BE2C (cell line): ENCODE data around the gene NECTIN1.

Source experiments
- DNase-seq: peaks from one replicate; pipeline ENCODE4 v3.0.0-alpha.2; 2020
- H3K27me3 ChIP-seq: fragments of 250-450 bp; sonication (Bioruptor Pico); 2 replicates; pipeline ENCODE4 v1.5.1; 2020; ENCODE audit warnings: mild to moderate bottlenecking
- H3K36me3 ChIP-seq: fragments of 250-450 bp; sonication (Bioruptor Pico); 2 replicates; pipeline ENCODE4 v1.5.1; 2020; ENCODE audit warnings: mild to moderate bottlenecking
- H3K4me1 ChIP-seq: fragments of 250-450 bp; sonication (Bioruptor Pico); 2 replicates; pipeline ENCODE4 v1.5.1; 2020
- H3K4me3 ChIP-seq: 2 replicates; pipeline ENCODE4 v1.5.1; 2011; ENCODE audit warnings: low read depth, low read length
- H3K9me3 ChIP-seq: fragments of 250-450 bp; sonication (Bioruptor Pico); 2 replicates; pipeline ENCODE4 v1.5.1; 2020
- TF ChIP-seq, protein P1 (sequence below): IDR thresholded peaks from 2 replicates; pipeline ENCODE4 v1.5.1; 2012; ENCODE audit warnings: mild to moderate bottlenecking, low read depth, low read length

The NECTIN1 gene

GRCh38 chr11:119729951-119730613 lies 1.1 kb upstream of the NECTIN1 start:
- no peaks in the 10 kb centered on the region for H3K36me3 ChIP-seq
- H3K4me3 ChIP-seq = peak overlapping the region; percentile 99
- peaks cover 10% of the 10 kb centered on the region for H3K4me1 ChIP-seq
- no peaks in the 10 kb centered on the region for H3K9me3 ChIP-seq
- H3K27me3 ChIP-seq = no peaks in the 10 kb centered on the region
- DNase-seq = peak; percentile 61
- TF ChIP-seq, protein P1, sequence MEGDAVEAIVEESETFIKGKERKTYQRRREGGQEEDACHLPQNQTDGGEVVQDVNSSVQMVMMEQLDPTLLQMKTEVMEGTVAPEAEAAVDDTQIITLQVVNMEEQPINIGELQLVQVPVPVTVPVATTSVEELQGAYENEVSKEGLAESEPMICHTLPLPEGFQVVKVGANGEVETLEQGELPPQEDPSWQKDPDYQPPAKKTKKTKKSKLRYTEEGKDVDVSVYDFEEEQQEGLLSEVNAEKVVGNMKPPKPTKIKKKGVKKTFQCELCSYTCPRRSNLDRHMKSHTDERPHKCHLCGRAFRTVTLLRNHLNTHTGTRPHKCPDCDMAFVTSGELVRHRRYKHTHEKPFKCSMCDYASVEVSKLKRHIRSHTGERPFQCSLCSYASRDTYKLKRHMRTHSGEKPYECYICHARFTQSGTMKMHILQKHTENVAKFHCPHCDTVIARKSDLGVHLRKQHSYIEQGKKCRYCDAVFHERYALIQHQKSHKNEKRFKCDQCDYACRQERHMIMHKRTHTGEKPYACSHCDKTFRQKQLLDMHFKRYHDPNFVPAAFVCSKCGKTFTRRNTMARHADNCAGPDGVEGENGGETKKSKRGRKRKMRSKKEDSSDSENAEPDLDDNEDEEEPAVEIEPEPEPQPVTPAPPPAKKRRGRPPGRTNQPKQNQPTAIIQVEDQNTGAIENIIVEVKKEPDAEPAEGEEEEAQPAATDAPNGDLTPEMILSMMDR = no peak

DNA sequence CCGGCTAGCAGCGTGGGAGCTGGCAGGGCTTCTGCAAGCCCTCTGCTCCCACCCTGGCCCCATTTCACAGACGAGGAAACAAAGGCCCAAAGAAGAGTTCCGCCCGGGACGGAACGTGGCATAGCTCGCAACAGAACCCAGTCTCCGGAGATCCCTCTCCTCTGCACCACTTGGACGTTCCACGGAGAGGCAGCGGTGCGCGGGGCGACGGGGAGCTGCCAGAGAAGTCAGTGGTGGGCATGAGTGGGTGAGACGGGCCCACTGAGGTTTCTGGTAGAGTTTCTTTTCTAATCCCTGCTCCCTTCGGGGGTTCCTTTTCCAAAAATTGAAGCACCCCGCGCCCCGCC lies 554 bp upstream of the NECTIN1 start:
- Histone ChIP-seq H3K36me3 (no peaks in the 10 kb centered on the region), H3K27me3 (no peaks in the 10 kb centered on the region), H3K4me3 (peak overlapping the region; percentile 99), H3K4me1 (peaks cover 11% of the 10 kb centered on the region), H3K9me3 (no peaks in the 10 kb centered on the region)
- TF ChIP-seq, protein P1 = no peak
- DNase-seq = no peak

GRCh38 chr11:119728211-119728626 lies 781 bp downstream of the NECTIN1 start:
- Histone ChIP-seq H3K4me1 (peaks cover 20% of the 10 kb centered on the region), H3K4me3 (peak overlapping the region; percentile 99), H3K9me3 (no peaks in the 10 kb centered on the region), H3K27me3 (no peaks in the 10 kb centered on the region), H3K36me3 (no peaks in the 10 kb centered on the region)
- no peak for DNase-seq
- TF ChIP-seq, protein P1 = no peak

- Histone ChIP-seq H3K9me3 (no peaks in the 10 kb centered on the region), H3K4me3 (peak overlapping the region; percentile 99), H3K36me3 (no peaks in the 10 kb centered on the region), H3K4me1 (peaks cover 20% of the 10 kb centered on the region), H3K27me3 (no peaks in the 10 kb centered on the region)
- no peak for DNase-seq
- TF ChIP-seq, protein P1 = peak; percentile 33
Observed at GRCh38 chr11:119727523-119728151, 1.4 kb downstream of the NECTIN1 start.

GRCh38 chr11:119726585-119727522 lies 2.1 kb downstream of the NECTIN1 start:
- no peak for DNase-seq
- Histone ChIP-seq H3K27me3 (no peaks in the 10 kb centered on the region), H3K4me3 (peak overlapping the region; percentile 99), H3K4me1 (peaks cover 28% of the 10 kb centered on the region), H3K36me3 (no peaks in the 10 kb centered on the region), H3K9me3 (no peaks in the 10 kb centered on the region)
- TF ChIP-seq, protein P1 = no peak
